Urinary bladder (tissue), 4 donors: ENCODE data around the gene UNK. TPM values are rescaled to one million over a fixed set of nuclear protein-coding genes. Genes with fewer than 3 reads are reported as not detected.

ENCODE experiments used
- DNase-seq: peaks from one replicate; pipeline ENCODE4 v3.0.0-alpha.2; 2015; ENCODE audit errors: extremely low spot score
- H3K27ac ChIP-seq: one replicate; pipeline ENCODE4 v1.5.1; 2013; ENCODE audit warnings: low read depth, mild to moderate bottlenecking, moderate library complexity
- H3K36me3 ChIP-seq: one replicate; pipeline ENCODE4 v1.6.1; 2013; ENCODE audit warnings: mild to moderate bottlenecking, moderate library complexity; ENCODE audit not compliant: insufficient read depth
- H3K4me1 ChIP-seq: one replicate; pipeline ENCODE4 v1.6.1; 2013; ENCODE audit warnings: mild to moderate bottlenecking, moderate library complexity; ENCODE audit not compliant: insufficient read depth
- H3K4me3 ChIP-seq: one replicate; pipeline ENCODE4 v1.5.1; 2013; ENCODE audit warnings: low read depth, low read length
- WGBS: extraction: QIAGEN DNeasy Blood & Tissue Kit; methylation state at CpG from one replicate; pipeline ENCODE4 v1.1.7; 2013; 5-methylcytosine and 5-hydroxymethylcytosine counted together
- polyA plus RNA-seq: library from polyadenylated mRNA; stranded (reverse); fragments of 200-250 nt; gene quantifications from one replicate; pipeline ENCODE4 v1.2.3, GENCODE V29; 2013
- total RNA-seq: library from RNA; depleted of rRNA; stranded (reverse); fragments of >200 nt; gene quantifications from one replicate; pipeline ENCODE4 v1.2.3, GENCODE V29; 2014
- donor health status: healthy with polysubstance abuse.
- donor health status: healthy.

The UNK gene
- total and polyA plus RNA-seq, 2 donors = 29.1 to 58.1 TPM

GRCh38 chr17:75783803-75784472 is 668 bp upstream of the UNK start:
- Histone ChIP-seq H3K4me3 (peak overlapping the region; percentile 24), H3K27ac (peak overlapping the region; percentile 95), H3K36me3 (no peaks in the 10 kb centered on the region), H3K4me1 (no peaks in the 10 kb centered on the region)
- DNase-seq = no peak
- WGBS = 58% methylated on average over 20 of the region's 20 CpGs

- H3K27ac ChIP-seq = peak overlapping the region; percentile 100
- 5% methylated on average over 43 of the region's 43 CpGs for WGBS
- no peaks in the 10 kb centered on the region for H3K36me3 ChIP-seq
- peak overlapping the region; percentile 55 for H3K4me3 ChIP-seq
- H3K4me1 ChIP-seq = no peaks in the 10 kb centered on the region
- DNase-seq = no peak
Observed at GRCh38 chr17:75785016-75785890, 647 bp downstream of the UNK start.

- no peak for DNase-seq
- WGBS = 89% methylated on average over 6 of the region's 6 CpGs
- no peaks in the 10 kb centered on the region for H3K36me3 ChIP-seq
- H3K4me1 ChIP-seq = no peaks in the 10 kb centered on the region
- no peak overlapping the region for H3K27ac ChIP-seq
- H3K4me3 ChIP-seq = no peak overlapping the region
Observed at GRCh38 chr17:75791254-75791653, 6.6 kb downstream of the UNK start.

GRCh38 chr17:75793460-75793859 is 8.9 kb downstream of the UNK start:
- Histone ChIP-seq H3K27ac (no peak overlapping the region), H3K4me3 (no peak overlapping the region), H3K36me3 (peaks cover 8% of the 10 kb centered on the region), H3K4me1 (no peaks in the 10 kb centered on the region)
- 66% methylated on average over 1 of the region's 1 CpG for WGBS
- no peak for DNase-seq

- Histone ChIP-seq H3K36me3 (peaks cover 8% of the 10 kb centered on the region), H3K4me3 (no peak overlapping the region), H3K4me1 (no peaks in the 10 kb centered on the region), H3K27ac (no peak overlapping the region)
- no peak for DNase-seq
- 92% methylated on average over 8 of the region's 8 CpGs for WGBS
Observed at GRCh38 chr17:75795820-75796607, 11.4 kb downstream of the UNK start.

- H3K4me3 ChIP-seq = no peak overlapping the region
- peaks cover 8% of the 10 kb centered on the region for H3K36me3 ChIP-seq
- 89% methylated on average over 4 of the region's 4 CpGs for WGBS
- DNase-seq = no peak
- H3K27ac ChIP-seq = no peak overlapping the region
- H3K4me1 ChIP-seq = no peaks in the 10 kb centered on the region
Observed at GRCh38 chr17:75799402-75799801, 14.8 kb downstream of the UNK start.

- no peaks in the 10 kb centered on the region for H3K36me3 ChIP-seq
- no peaks in the 10 kb centered on the region for H3K4me1 ChIP-seq
- 93% methylated on average over 1 of the region's 1 CpG for WGBS
- H3K27ac ChIP-seq = no peak overlapping the region
- no peak for DNase-seq
- H3K4me3 ChIP-seq = no peak overlapping the region
Observed at GRCh38 chr17:75803883-75804282, 19.3 kb downstream of the UNK start.

GRCh38 chr17:75806822-75807500 is 22.4 kb downstream of the UNK start:
- Histone ChIP-seq H3K36me3 (no peaks in the 10 kb centered on the region), H3K27ac (no peak overlapping the region), H3K4me1 (no peaks in the 10 kb centered on the region), H3K4me3 (no peak overlapping the region)
- no peak for DNase-seq
- 84% methylated on average over 4 of the region's 4 CpGs for WGBS

GRCh38 chr17:75807861-75808260 is 23.3 kb downstream of the UNK start:
- Histone ChIP-seq H3K36me3 (peaks cover 6% of the 10 kb centered on the region), H3K4me3 (no peak overlapping the region), H3K27ac (no peak overlapping the region), H3K4me1 (no peaks in the 10 kb centered on the region)
- no peak for DNase-seq
- 92% methylated on average over 3 of the region's 3 CpGs for WGBS

GRCh38 chr17:75808549-75808904 is 23.9 kb downstream of the UNK start:
- Histone ChIP-seq H3K27ac (peak overlapping the region; percentile 34), H3K4me3 (no peak overlapping the region), H3K4me1 (no peaks in the 10 kb centered on the region), H3K36me3 (peaks cover 6% of the 10 kb centered on the region)
- DNase-seq = no peak
- 69% methylated on average over 4 of the region's 4 CpGs for WGBS

GRCh38 chr17:75808905-75809621 is 24.5 kb downstream of the UNK start:
- no peaks in the 10 kb centered on the region for H3K4me1 ChIP-seq
- WGBS = 69% methylated on average over 18 of the region's 18 CpGs
- peaks cover 6% of the 10 kb centered on the region for H3K36me3 ChIP-seq
- DNase-seq = no peak
- peak overlapping the region; percentile 34 for H3K27ac ChIP-seq
- H3K4me3 ChIP-seq = no peak overlapping the region

- no peak for DNase-seq
- 91% methylated on average over 24 of the region's 24 CpGs for WGBS
- H3K4me1 ChIP-seq = no peaks in the 10 kb centered on the region
- no peak overlapping the region for H3K27ac ChIP-seq
- H3K36me3 ChIP-seq = peaks cover 6% of the 10 kb centered on the region
- no peak overlapping the region for H3K4me3 ChIP-seq
Observed at GRCh38 chr17:75809631-75810111, 25.1 kb downstream of the UNK start.
